HG02642 (cell line): ENCODE results near the gene C11orf24.
"Not testable (repeated sequence)": the region's sequence is repeated elsewhere in the genome, so short reads cannot be mapped to it uniquely, and the experiment has no call there.

ENCODE experiments used
- ATAC-seq: cut with Tn5 transposase; IDR thresholded peaks from one replicate; pipeline ENCODE4 v1.9.1; 2021; ENCODE audit warnings: mild to moderate bottlenecking; ENCODE audit not compliant: unreplicated experiment, poor library complexity

Gene C11orf24

GRCh38 chr11:68300076-68300830 lies 28.5 kb upstream of the C11orf24 start:
- no peak for ATAC-seq

- ATAC-seq, result not testable (repeated sequence)
Observed at GRCh38 chr11:68299517-68299879, 27.7 kb upstream of the C11orf24 start.

- no peak for ATAC-seq
Observed at GRCh38 chr11:68298659-68299516, 27.1 kb upstream of the C11orf24 start.

GRCh38 chr11:68297812-68298658 lies 26.3 kb upstream of the C11orf24 start:
- ATAC-seq, result peak; percentile 70

DNA sequence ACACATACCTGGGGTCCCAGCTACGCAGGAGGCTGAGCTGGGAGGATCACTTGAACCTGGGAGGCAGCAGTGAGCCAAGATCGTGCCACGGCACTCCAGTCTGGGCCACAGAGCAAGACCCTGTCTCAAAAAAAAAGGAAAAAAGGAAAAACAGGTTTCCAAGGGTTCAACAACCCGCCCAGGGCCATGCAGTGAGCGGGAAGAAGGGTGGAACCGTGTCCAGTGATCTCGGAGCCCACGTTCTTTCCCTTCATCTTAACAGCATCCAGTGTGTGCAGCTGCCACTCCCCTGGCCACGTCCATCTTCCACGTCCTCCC lies 25.7 kb upstream of the C11orf24 start:
- ATAC-seq, result no peak

GRCh38 chr11:68297052-68297378 lies 25.2 kb upstream of the C11orf24 start:
- no peak for ATAC-seq

DNA sequence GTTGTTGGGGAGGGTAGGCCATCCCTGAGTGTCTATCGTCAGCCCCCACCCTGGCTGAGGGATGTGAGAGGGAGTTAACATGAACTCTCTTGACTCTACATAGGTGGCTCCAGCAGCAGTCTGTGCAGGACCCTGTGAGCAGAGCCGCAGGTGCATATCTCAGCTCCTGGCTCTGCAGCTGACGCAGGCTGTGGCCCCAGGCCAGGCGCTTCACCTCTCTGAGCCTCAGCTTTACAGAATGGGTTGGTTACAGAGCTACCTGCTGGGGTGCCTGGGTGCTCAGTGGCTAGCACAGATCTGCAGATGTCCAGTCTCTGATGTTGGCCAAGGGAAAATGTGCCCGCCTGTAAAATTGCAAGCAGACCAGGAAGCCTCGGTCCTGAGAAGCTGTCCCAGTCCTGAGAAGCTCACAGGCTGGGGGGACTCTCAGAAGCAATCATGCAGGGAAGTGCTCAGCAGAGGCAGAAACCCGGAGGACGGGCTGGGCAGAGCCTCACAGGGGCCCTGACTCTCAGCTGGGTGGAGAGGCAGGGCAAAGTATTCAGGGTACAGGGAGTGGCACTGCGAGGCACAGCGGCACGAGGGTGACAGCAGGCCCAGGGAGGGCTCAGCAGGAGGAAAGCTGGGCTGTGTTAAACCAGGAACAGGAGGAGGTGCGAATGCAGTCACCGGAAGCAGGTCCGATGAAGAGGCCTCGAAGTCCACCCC lies 24.7 kb upstream of the C11orf24 start:
- no peak for ATAC-seq

DNA sequence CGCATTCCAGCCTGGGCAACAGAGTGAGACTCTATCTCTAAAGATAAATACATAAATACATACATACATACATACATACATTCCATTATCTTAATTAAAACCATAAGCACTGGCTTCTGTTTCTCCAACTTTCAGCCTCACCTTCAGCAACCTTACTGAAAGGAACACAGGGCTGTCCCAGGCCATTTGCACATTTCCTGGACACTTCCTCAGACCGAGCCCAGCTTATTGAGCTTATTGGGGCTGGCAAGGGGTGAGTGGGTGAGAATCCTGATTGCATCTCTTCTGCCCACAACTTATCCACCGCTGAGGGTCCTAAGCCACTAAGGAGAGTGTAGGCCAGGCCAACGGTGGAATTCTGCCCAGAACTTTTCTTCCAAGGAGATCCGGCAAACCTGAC lies 24.2 kb upstream of the C11orf24 start:
- ATAC-seq, result no peak

- ATAC-seq, result no peak
Observed at GRCh38 chr11:68295271-68295670, 23.5 kb upstream of the C11orf24 start.

- ATAC-seq, result no peak
Observed at GRCh38 chr11:68293708-68294107, 21.9 kb upstream of the C11orf24 start.

DNA sequence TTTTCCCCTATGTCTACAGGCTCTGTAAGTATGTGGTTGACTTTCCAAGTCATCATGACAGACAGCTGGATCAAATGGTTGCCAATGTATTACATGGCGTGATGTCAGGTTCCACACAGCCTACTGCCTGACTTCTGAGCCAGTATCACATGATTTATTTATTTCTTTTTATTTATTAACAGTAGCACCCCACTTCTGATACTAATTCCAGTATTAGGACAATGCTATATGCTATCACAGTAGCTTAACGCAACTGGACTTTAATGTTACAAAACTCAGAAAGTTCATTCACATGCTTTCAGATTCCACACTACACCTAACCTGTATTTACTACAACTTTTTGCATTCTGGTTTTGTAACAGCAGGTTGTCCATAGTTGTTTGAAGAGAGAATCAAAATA lies 17.7 kb upstream of the C11orf24 start:
- no peak for ATAC-seq

- ATAC-seq, result no peak
Observed at GRCh38 chr11:68287419-68287818, 15.6 kb upstream of the C11orf24 start.

DNA sequence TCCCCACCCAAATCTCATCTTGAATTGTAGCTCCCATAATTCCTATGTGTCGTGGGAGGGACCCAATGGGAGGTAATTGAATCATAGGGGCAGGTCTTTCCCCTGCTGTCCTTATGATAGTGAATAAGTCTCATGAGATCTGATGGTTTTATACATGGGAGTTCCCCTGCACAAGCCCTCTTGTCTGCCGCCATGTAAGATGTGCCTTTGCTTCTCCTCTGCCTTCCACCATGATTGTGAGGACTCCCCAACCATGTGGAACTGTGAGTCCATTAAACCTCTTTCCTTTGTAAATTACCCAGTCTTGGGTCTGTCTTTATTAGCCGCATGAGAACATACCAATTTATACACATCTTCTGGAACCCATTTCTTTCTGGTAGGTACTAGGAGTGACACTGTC lies 12.8 kb upstream of the C11orf24 start:
- not testable (repeated sequence) for ATAC-seq

GRCh38 chr11:68282861-68283230 lies 11.1 kb upstream of the C11orf24 start:
- ATAC-seq, result no peak

DNA sequence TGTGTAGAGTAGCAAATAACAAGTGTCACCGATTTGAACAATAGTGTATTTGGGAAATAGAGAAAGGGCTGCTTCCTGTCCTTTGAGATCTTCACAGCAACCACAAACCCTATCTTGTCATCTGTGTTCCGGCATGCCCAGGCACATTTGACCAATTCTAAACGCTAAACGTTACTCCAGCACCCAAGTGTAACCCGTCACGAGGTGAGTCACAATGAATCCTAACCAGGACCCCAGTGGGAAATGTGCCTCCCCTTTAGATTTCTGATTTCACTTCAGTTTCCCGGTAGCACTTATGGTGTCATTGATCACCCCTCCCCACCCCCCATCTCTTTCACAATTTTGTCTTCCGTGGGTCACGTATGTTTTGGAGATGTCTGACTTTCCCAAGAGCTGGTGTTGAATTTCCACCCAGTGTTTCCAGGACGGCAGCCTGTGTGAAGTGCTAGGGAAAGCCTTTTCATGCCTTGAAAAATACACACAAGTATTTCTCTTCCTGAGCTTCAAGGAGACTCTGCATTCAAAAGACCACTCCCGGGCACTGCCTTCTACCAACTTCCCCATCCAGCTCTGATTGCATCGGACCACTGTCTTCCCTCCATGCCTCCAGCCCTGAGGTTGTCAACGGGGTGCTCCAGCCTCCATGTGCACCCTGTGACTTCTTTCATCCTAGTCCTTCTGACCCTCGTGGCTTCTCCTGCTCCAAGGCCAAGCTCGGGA lies 10.5 kb upstream of the C11orf24 start:
- ATAC-seq, result no peak

- no peak for ATAC-seq
Observed at GRCh38 chr11:68279676-68280075, 7.9 kb upstream of the C11orf24 start.

GRCh38 chr11:68276861-68277260 lies 5.1 kb upstream of the C11orf24 start:
- ATAC-seq, result no peak

DNA sequence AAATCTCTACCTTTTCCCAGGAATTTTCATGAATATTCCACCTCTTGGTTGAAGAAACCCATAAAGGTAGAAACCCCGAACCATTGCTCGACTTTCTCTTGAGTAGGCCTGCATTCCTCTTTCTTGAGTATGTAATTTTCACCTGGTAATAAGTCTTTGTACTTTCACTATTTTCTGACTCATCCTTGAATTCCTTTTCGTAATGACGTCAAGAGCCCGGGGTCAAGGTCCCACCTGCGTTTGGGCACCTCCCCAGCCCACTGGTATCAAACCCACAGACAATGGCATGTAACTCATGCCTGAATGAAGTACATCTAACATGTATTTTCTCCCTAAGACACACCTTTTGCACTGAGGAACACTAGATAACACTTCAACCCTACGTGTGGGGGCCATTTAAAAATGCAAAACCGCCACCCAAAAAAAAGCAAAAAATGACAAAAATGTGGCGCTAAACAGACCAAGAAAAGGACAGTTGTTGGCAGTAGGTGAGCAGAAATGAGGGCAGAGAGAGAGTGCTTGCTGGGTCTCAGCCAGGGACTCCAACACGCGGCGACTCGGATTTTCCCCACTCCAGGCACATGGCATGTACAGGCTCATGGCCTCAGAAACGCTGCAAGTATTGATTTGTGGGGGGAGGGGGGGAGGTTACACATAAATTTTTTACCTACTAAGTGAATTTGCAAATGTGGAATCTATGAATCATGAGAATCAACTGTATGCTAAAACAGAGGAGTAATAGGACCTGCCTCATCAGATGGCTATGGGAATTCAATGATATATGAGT lies 4.1 kb upstream of the C11orf24 start:
- no peak for ATAC-seq

DNA sequence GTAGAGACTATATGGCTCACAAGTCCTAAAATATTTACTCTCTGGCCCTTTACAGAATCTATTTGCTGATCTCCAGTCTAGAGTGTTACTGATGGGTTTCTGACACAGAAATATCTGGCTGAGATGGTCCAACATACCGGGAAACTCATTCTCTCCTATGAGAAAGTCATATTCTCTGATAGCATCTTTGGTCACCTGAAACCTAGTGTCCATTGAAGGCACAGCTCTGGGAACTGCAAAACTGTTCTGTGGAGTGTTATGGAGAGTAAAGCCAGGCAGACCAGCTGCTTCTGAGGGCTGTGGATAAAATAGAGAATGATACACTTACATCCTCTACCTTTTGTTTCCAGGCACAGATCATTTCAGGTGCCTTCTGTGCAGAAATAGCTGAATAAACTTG lies 2.5 kb upstream of the C11orf24 start:
- ATAC-seq, result no peak
